NOMO-1 treated with dmso at 0.1 percent for 144 hours (cell line): ENCODE results near the gene POPDC3.
"Not testable (repeated sequence)": the region's sequence is repeated elsewhere in the genome, so short reads cannot be mapped to it uniquely, and the experiment has no call there.

Experiments
- DNase-seq: peaks from one replicate; lab custom pipeline; 2025; ENCODE audit not compliant: unreplicated experiment; lab: John Stamatoyannopoulos, UW

The POPDC3 gene

DNA sequence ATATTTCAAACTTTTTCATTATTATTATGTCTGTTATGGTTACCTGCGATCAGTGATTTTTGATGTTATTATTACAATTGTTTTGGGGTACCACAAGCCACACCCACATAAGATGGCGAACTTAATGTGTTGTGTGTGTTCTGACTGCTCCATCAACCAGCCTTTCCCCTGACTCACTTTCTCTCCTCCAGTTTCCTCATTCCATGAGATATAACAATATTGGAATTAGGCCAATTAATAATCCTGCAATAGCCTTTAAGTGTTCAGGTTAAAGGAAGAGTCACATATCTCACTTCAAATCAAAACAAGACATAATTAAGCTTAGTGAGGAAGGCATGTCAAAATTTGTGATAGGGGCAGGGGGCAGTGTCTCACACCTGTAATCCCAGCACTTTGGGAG, 16.3 kb upstream of the POPDC3 start:
- DNase-seq: no peak

DNA sequence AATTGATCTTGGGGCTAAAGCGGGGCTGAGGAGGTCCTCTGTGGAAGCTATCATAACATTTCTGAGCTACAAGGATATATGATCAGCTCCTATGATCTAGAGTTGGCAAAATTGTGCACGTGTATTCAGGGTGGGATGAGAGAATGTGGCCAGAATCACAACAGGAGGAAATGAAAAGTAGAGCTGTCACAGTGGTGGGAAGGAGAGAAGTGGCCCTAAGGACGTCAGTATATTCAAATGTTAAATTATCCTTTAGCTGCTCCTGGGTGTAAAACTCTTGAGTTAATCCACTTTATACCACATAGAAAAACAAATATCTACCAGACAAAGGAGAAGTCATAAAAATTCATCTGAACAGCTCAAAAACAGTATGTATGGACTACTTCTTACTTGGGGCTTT, 14.8 kb upstream of the POPDC3 start:
- DNase-seq: no peak

DNA sequence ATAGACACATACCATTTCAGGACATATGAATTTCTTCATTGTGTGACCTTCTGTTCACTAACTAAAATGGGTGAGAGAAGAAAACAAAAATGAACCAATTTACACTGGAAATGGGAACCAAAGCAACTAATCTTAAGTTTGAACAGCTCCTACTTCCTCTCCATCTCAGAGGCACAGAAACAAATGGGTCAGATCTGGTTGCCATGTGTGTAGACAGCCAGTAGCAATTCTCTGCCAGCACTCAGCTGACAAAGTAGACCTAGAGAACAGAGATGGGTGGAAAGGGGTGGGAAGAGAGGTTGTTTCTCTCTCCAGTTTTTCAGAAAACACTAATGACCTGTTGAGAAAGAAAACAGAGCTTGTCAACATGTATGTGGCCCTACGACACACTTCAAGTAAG, 14.3 kb upstream of the POPDC3 start:
- no peak for DNase-seq

DNA sequence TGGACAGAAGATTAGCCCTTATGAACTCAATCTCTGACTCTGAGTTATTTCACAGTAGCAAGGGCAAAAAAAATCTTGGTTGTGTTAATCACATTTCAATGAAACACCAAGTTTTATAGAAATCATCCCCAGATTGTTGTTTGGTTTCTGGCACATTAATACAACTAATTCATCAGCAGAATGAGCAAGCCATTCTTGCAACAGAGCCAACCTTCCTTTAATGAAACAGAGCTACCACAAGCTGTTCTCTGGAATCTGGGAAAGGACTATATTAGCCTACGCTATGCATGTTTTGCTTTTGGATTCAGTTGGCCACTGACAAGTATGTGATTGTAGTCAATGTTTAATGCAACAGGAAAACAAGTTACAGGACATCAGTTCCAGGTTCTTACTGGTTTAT, 13.8 kb upstream of the POPDC3 start:
- no peak for DNase-seq

DNA sequence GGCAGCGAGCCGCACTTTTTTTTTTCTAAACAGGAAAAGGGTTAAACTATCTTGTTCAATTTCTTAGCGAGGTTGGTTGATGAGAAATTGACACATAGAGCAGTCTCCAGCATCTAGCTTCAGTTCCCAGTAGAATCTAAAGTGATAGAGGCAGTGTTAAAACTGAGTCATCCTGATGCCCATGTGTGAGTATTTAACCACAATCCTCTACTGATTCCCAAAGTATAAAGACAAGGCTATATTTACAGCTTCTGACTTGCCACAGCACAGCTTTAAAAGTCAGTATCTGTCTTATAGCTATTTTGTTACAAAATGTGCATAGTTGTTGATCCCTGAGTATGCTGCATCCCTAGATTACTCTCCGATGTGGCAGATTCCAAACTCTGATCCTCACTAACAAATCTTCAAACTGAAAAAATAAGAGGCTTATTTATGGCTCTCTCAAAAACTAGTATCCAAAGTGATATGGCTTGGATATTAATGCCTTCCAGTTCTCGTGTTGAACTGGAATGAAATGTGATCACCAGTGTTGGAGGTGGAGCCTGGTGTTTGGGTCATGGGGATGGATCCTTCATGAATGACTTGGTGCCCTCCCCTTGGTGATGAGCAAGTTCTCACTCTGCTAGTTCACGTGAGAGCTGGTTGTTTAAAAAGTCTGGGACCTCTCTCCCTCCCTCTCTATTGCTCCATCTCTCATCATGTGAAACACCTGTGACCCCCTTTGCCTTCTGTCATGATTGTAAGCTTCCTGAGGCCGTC, 13.1 kb upstream of the POPDC3 start:
- no peak for DNase-seq

DNA sequence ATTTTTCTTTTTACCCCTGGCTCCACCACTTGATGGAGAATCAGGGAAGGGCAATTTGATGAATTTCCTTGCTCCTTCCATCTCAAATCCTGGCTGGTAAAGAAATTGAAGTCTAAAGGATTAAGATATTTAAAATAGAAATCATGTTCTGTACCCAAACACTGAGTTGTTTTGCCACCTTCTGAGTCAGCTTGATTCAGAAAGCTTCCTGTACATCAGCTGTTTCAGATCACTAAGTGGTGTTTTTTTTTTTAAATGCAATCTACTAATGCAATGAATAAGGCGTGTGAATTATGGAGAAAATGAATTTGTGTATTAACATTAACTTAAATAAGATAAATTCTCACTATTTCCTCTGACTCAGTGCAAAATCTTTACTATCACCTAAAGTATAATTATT, 11.5 kb upstream of the POPDC3 start:
- no peak for DNase-seq

DNA sequence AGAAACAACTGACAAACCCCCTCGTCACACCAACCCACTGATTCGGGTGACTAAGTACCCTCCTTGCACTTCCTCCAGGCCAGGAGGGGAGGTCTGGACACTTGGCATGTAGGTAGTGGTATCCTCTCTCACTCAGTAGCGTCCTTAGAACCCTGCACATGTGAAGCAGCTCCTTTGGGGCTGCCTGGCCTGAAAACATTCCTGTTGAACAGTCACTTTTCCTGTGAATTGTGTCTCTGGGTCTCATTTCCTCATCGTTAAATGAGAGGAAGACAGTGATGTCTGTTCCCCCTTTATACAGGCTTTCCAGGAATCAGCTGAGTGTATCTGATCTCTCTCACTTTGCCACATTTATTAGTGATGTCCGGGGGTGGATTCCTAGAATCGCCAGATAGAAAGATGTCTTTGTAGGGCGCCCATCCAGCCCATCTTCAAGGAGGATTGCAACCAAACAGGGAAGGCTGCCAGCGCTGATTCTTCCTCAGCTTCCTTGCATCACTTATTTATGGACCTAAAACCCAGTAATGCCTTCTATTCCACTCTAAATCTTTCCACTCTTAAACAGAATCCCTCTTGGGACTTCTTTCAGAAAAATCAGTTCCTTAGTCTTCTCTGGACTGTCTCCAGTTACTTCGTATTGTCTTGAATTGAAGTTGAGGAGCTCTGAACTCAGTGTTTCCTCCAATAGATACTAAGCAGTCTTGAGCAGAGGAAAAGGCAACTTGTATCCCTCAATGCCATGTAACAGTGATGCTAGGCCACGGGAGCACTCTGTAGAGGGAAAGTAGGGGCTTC, 9.4 kb upstream of the POPDC3 start:
- DNase-seq: no peak

DNA sequence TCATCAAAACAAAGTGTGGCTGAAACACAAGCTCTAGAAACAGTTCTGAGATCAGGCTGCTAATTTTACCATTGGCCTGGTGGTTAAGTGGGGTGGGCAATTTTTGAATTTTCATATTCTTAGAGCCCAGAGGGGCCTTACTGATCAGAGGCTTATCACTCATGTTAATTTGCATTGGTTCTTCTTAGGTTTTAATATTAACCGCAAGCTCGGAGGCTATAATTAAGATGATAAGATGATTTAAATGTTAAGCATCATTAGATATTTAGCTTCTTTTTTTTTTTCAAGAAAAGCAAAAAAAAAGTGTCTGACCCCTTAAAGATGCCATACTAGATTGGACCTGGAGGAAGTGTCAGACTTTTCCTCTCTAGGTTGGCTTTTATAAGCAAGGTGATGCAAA, 8.4 kb upstream of the POPDC3 start:
- no peak for DNase-seq

DNA sequence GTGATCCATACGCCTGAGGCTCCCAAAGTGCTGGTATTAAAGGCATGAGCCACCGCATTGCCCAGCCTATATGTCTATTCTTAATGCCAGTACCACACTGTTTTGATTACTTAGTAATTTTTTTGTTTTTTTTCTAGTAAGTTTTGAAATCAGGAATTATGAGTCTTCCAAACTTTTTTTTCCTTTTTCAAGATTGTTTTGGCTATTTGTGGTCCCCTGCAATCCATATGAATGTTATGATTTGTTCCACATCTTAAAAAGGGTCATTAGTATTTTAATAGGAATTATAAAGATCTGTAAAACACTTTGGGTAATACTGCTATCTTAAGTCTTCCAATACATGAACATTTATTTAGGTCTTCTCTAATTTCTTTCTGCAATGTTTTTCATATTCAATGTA, 6.8 kb upstream of the POPDC3 start:
- no peak for DNase-seq

DNA sequence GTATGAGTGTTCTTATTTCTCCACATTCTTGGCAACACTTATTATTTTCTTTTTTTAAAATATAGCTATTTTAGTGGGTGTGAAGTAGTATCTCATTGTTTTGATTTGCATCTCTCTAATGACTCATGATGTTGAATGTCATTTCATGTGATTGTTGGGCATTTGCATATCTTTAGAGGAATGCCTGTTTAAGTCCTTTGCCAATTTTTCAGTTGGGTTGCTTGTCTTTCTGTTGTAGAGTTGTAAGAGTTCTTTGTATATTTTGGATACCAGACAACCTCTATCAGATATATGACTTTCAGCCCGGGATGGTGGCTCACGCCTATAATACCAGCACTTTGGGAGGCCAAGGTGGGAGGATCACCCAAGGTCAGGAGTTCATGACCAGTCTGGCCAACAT, 5.1 kb upstream of the POPDC3 start:
- DNase-seq: no peak

DNA sequence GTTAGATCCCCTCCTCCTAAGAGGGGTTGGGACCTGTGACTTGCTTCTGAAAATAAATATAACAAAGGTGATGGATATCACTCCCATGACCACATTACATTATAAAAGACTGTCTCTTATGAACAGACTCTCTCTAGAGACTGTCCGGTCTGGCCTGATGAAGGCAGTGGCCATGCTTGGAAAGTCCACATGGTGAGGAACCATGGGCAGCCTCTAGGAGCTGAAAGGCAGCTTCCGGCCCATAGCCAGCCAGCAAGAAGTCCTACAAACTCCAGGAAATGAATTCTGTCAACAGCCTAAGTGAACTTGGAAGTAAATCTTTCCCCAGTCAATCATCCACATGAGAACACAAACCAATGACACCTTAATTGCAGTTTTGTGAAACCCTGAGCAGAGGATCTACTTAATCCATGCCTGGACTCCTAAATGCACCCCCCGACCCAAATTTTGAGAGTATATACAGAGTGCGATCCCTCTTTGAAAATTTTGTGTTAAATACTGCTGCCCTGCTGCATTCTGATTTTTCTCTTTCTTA, 2.2 kb upstream of the POPDC3 start:
- DNase-seq: no peak

DNA sequence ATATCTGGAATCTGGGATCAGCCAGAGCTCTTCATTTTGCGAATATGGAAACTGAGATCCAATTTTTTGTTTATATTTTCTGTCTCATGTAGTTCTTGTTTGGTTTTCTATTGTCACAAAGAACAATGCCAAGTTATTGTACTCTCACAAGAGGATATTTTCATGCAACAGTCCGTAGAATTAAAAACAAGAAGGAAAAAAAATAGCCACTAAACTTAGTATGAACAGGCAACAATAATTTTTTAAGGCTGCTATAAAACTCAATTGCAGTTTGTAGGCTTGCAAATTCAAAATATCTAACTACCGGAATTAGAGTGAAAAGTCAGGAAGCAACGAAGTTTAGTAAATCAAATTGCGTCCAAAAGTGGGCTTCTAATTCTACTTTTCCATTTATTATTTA, 1.2 kb downstream of the POPDC3 start:
- DNase-seq: no peak

DNA sequence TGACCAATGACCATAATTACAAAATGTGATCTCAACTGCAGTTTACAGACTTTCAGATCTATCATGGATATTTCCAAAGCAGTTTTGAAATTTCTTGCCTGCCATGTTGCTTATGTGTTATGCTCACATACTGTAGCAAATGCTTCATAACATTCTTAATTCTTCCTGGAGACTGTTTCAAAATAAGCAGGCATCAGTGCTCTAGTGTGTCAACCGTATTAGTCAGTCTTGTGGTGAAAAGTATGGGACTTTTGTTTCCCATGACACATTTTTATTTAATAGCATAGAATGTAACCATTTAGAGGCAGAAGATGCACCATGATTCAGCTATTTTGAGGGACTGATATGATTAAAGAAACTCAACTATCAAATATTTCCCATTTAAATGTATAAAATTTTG, 1.7 kb downstream of the POPDC3 start:
- DNase-seq: no peak

DNA sequence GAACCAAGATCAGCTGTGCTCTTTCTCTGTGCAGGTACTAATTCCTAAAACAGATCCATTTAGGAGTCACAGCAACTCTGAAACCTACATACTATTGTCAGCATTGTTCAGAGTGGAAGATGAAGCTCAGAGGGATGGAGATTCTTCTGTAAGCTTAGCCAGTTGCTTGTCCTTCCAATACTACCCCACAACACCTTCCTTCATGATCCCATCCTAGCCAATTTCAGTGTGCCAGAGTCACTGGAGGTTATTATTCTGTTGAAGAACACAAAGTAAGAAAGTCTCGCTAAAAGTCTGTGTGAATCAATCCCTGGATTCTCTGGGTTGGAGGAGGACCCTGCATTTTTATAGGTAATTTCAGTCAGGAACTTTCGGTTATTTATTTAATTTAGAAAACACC, 2.3 kb downstream of the POPDC3 start:
- DNase-seq: no peak

DNA sequence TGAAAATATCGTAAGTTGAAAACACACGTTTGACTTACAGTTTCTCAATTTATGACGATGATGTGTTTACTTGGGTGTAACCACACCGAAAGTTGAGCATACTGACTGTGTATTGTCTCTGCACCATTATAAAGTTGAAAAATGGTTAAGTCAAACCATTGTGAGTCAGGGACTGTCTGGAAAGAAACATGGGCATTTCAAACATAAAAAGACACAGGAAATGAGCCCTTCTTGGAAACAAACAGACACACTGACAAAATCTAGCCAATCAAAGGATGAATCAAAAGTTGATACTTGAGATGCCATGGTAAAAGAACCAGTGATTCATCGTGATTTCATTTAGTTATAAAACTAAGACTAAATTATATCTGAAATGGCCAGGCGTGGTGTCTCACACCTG, 5.3 kb downstream of the POPDC3 start:
- DNase-seq: no peak

DNA sequence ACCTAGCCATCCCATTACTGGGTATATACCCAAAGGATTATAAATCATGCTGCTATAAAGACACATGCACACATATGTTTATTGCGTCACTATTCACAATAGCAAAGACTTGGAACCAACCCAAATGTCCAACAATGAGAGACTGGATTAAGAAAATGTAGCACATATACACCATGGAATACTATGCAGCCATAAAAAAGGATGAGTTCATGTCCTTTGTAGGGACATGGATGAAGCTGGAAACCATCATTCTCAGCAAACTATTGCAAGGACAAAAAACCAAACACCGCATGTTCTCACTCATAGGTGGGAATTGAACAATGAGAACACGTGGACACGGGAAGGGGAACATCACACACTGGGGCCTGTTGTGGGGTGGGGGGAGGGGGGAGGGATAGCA, 7.3 kb downstream of the POPDC3 start:
- DNase-seq: not testable (repeated sequence)

DNA sequence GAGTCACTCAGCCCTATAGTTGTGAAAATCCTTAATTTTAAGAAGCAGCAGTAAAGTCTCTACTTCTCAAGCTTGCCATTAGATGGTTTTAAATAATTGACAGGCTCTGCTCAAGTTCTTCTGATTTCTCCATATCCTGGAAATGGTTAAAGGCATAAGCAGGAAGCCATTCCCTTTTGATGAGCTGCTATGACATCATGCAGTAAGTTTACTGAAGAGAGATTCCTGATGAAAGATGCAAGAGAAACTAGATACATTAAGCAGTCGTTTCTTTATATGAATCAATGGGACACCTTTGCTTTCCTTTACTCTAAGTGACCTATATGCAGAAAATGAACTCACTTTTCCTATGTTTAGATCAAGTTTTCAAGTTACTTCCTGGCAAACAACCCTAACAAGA, 9.8 kb downstream of the POPDC3 start:
- no peak for DNase-seq

DNA sequence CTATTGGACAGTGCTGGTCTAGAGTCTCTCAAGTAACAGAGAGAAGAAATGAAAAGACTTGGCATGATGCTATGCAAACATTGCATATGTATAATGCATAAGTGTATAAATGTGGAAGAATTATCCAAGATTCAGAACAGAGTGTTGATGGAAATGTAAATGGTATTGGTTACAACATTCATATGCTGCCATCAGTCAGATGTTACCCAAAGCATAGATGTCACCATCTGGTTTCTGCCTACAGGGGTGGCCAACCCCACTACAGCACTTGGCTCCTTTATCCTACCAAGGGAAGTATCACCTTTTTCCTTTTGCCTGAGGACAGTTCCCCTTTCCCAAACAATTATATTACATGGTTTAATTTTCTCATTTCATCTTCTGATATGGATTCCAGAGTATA, 11.9 kb downstream of the POPDC3 start:
- no peak for DNase-seq

DNA sequence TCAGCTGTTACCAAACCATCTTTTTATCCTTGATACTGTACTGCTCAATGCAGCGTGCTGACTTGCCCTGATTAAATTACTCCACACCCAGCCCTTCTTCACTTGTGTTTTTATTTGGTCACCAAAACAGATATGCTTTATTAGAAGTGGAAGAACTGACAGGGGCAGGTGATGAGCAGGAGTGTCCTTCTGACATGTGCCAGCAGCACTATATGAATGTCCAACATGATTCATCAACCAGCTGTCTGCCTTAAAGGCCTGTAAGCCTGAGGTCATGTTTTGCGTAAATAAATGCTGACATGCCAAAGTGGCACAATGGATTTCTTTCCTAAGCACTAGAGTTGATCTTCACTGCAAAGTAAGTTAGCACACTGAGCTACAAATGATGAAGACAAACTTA, 15.4 kb downstream of the POPDC3 start:
- no peak for DNase-seq

DNA sequence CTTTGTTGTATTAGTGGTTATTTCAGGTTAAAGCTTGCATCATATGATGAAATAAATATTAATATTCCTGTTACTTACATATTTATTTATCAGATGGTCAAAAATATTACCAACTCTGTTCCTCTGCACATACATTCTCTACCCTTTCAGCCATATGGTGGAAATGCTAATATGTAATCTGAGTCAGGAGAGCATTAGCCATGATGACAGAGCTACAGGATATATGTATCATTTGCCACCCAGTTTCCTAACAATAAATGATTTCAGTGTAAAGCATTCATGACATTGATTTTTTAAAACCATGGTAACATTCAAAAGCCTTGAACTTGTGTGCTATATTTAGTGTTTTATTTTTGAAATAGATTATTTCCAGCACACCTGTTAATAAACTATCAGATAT, 16.6 kb downstream of the POPDC3 start:
- DNase-seq: no peak

DNA sequence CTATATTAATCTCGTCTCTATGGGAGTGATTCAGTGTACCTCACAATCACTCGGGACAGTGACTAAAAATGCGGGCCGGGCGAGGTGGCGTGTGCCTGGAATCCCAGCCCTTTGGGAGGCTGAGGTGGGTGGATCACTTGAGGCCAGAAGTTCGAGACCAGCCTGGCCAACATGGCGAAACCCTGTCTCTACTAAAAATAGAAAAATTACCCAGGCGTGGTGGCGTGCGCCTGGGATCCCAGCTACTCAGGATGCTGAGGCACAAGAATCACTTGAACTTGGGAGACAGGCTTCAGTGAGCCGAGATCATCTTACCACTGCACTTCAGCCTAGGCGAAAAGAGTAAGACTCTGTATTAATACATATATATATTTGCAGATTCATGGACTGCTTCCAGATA, 17.4 kb downstream of the POPDC3 start:
- no peak for DNase-seq

DNA sequence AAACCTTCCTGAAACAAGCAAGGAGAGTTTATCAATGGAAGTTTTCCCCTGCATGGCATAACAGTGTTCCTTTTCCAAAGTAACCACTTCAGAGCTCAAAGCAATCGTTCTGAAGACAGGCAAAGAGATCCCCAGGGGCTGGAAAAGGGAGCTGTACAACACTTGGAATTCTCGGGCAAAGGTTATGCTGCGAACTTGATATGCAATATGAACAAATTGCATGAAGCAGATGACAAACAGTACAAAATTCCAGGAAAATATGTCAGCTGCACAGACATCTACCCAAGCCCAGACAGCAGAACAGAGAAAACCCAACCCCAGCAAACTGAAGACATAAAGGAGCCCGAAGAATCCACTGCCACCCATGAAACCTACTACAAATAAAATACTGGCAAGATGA, 18.4 kb downstream of the POPDC3 start:
- DNase-seq: no peak

DNA sequence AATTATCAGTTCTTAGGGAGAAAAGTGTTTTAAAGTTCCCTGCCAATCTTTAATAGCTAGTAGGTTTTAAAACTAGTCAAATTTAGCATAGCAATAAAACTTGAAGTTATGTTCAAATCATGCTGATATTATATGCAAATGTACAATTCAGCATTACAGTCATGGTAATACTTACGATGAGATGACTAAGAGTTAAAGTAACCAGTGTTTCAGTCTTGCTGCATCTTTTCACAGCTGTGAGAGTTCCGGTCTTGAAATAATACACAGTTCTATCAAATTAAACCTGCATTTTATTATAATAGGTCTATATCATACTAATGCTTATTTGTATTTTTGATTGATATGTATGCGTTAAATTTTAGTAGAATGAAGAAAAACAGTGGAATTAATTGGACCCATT, 26.1 kb downstream of the POPDC3 start:
- no peak for DNase-seq
